AG09309 (cell line): ENCODE measurements around the gene BRD3OS.

ENCODE experiments used
- DNase-seq: peaks from one replicate; pipeline ENCODE4 v3.0.0-alpha.2; 2010; ENCODE audit warnings: low read depth
- H3K4me3 ChIP-seq: 2 replicates; pipeline ENCODE4 v1.5.1; 2011; ENCODE audit warnings: mild to moderate bottlenecking, low read depth, low read length, moderate library complexity; ENCODE audit not compliant: control insufficient read depth
- CTCF ChIP-seq: IDR thresholded peaks from 2 replicates; pipeline ENCODE4 v1.5.1; 2011; ENCODE audit warnings: mild to moderate bottlenecking, low read depth, low read length, inconsistent platforms; ENCODE audit not compliant: insufficient read depth, control insufficient read depth; ENCODE audit errors: missing control alignments

The BRD3OS gene

DNA sequence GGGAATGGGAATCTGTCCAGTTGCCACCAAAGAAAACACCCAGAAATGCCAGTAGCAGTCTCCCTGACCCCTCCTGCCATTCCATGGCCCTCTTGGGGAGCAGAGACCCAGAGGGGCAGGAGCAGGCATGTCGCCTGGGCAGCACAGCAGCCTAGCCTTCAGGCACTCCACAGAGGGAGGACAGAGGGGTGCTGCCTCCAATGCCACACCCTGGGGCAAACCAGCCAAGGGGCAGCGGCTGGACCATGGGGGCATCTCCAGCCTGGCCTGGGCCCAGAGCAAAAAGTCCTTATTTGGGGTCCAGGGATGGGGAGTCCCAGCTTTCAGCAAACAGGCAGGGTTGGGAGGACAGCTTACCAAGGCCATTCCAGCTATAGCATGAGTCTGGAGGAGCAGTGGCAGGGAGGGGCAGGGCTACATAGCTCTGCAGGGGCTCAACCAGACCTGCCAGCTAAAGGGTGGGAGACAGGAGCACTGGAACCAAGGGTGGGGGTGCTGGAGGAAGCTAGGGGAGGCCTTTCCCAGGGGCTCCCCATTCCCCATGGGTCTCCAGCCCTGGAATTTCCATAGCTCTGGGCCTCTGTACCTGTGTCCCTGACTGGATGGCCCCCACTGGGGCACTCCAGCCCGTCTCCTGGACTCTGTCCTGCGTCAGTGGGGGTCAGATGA lies 35.9 kb downstream of the BRD3OS start:
- no peak for TF ChIP-seq CTCF
- DNase-seq: no peak
- no peak overlapping the region for H3K4me3 ChIP-seq

DNA sequence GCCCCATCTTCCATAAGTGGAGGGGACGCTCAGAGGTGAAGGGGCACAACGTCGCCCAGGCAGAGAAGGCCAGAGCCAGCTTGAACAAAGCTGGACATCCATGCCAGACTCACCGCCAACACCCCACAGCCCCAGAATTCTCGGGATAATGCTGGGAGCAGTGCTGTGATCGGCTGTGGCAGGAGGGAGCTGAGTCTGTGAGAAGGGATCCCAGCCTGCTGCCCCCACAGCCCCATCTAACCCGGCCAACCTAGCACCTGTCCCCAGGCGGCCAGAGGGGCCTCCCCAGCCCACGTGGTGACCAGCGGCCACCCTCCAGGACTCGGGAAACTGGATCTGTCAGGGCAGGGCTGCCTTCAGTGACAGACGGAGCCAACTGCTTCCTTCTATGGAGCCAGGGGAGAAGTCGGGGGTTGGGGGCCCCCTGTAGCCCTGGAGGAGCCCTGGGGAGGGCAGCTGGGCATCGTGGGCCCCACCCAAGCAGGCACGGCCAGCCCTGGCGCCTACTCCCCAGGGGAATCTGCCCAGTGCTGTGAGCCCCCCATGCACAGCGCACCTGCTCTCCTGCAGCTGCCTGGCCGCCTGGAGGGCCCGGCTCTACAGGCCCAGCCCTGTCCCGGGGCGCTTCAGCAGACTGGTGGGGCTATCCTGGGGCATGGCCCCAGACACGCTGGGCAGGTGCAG lies 36.5 kb downstream of the BRD3OS start:
- DNase-seq: no peak
- TF ChIP-seq CTCF: no peak

DNA sequence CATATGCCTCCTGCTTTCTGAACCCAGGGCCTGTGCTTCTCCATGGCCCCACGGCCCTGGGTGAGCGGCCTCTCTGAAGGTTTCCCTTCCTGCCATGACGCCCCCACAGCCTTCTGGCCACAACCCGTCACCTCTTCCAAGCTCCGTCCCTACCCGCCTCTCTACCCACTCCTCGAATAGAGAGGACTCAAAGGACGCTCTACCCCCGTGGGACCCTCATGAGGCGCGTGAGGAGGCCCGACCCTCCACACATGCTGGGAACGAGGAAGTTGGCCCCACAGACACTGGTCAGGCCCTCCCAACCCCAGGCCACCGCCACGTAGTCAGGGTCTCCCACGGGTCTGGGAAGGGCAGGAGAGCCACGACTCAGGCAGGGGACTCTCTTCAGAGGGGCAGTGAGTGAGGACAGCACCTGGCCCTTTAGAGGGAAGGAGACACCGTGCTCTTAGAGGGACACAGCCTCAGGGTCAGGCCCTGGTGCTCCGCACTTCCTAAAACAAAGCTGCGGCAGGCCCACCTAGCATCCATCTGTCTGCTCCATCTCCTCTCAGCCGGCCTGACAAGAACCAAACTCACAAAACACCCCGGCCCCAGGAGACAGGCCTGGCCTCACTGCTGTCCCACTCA lies 37.3 kb downstream of the BRD3OS start:
- no peak for DNase-seq
- no peak for TF ChIP-seq CTCF
- no peak overlapping the region for H3K4me3 ChIP-seq

More for the DNA sequence above, 36.5 kb downstream of the BRD3OS start:
- H3K4me3 ChIP-seq: no peak overlapping the region

- H3K4me3 ChIP-seq: no peak overlapping the region
- no peak for TF ChIP-seq CTCF
- DNase-seq: no peak
These were observed 37.8 kb downstream of the BRD3OS start for GRCh38 chr9:134063088-134063570.

DNA sequence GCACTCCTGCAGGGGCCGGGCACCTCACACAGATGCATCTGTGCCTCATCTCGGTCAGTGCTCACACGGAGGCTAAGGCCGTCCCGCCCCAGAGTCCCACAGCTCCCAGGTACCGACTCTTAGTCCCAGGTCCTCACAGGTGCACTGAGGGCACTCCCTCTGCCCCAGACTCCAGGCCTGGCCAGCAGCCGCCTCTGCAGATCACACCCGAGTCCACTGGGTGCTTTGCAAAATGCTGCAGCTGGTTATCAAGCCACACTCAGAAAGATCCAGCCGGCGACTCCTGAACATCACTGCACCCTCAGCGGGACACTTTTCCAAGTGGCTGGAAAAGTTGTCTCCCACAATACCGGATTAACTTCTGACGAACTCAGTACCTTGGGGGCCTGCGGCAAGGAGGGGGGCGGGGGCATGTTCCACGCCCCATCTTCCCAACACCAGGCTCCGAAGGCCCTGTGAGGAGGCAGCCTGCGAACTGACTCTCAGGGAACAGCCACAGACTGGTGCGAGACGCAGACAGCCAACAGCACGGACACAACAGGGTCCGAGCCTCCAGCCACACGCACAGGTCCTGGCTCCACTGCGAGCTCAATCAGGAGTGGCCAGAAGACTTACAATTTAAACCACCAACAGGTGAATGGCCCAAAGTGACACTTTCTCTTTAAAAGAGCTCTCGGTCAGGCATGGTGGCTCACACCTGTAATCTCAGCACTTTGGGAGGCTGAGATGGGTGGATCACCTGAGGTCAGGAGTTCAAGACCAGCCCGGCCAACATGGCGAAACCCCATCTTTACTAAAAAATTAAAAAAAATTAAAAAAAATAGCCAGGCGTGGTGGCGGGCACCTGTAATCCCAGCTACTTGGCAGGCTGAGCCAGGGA lies 38.5 kb downstream of the BRD3OS start:
- TF ChIP-seq CTCF: no peak
- no peak for DNase-seq
- no peak overlapping the region for H3K4me3 ChIP-seq

- no peak for TF ChIP-seq CTCF
- DNase-seq: no peak
- no peak overlapping the region for H3K4me3 ChIP-seq
These were observed 39.4 kb downstream of the BRD3OS start for GRCh38 chr9:134064711-134065110.
